ENCODE results near the gene SCAMP5. TPM values are rescaled to one million over a fixed set of nuclear protein-coding genes. Genes with fewer than 3 reads are reported as not detected.

The SCAMP5 gene
- polyA plus RNA-seq, 2 of the 4 experiments (the other 2 are of a cell fraction): 10.5 to 16.2 TPM

DNA sequence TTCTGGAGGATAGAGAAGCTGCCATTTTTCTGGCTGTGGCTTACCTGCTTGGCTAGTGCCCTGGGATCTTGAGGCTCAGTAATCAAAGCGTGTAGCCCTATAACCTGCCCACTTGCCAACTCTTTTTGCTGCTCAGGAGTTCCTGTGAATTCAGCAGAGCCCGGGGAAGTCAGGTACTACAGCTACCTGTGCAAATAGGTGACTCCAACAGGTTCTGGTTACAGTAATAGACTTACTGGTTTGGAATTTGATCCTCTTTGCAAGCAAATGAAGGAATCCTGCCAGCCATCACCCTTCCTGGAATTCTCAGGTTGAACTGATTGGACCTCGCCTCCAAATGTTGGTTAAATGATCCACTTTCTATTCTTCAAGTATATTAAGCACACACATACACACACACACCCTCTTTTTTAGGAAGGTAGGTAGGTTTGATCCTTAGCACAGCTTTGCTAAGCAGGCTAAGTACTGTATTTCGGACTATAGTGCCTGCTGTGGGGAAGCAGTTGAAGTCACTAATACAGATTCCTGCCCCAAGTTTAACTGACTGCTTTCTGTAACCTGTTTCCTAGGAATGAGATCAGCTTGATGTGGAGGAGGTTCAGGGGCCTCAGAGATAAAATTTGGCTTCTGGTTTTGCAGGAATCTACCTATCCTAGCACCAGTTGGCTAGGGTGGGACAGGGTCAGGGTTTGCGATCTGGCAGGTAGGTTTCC lies 30.3 kb downstream of the SCAMP5 start:
- ATAC-seq: no peak
- no peak for DNase-seq (ENCODE audit: low read depth in 1 of 2, low spot score in 1 of 2)
- Histone ChIP-seq H3K9me3 (no peaks in the 10 kb centered on the region), H3K4me2 (no peak overlapping the region), H3K4me3 (no peak overlapping the region), H3K4me1 (peaks cover 16% of the 10 kb centered on the region), H3K27ac (no peak overlapping the region)
- ChIA-PET CTCF (interaction anchor here (0.5 to 10.8 kb wide), 10 partner anchors 10 to 283 kb away, joined by 3 to 324 read pairs (median 6); partner anchors contain the start of gene C15orf39), POLR2A (interaction anchor here (0.5 kb wide), 1 partner anchor 131 kb away, joined by 3 read pairs; no protein-coding TSS in a partner anchor)
- no peak for FAIRE-seq
- TF ChIP-seq CEBPB (IDR thresholded peaks at IDR 0.05) (no peak), RFX5 (IDR thresholded peaks at IDR 0.05) (no peak), POLR2A (IDR thresholded peaks at IDR 0.05; ENCODE audit: low read length) (no peak), PHF8 (IDR thresholded peaks at IDR 0.05; ENCODE audit: borderline replicate concordance, low read depth) (no peak), EP300 (IDR thresholded peaks at IDR 0.05) (no peak), HOXB5 (CRISPR knock-in tag; IDR thresholded peaks at IDR 0.05) (no peak), RARB (CRISPR knock-in tag; IDR thresholded peaks at IDR 0.05) (no peak), ESRRA (IDR thresholded peaks at IDR 0.05; ENCODE audit: borderline replicate concordance, low read length) (no peak), RAD21 (conservative IDR thresholded peaks at IDR 0.05 in 1 of 2, IDR thresholded peaks at IDR 0.05 in 1 of 2) (no peak), HDAC2 (IDR thresholded peaks at IDR 0.05) (no peak), HOXB13 (CRISPR knock-in tag; IDR thresholded peaks at IDR 0.05; ENCODE audit: low read depth) (no peak), ZNF302 (CRISPR knock-in tag; IDR thresholded peaks at IDR 0.05) (no peak), FOSB (CRISPR knock-in tag; IDR thresholded peaks at IDR 0.05) (no peak), JUNB (IDR thresholded peaks at IDR 0.05) (no peak), NR3C1 (IDR thresholded peaks at IDR 0.05) (no peak), TFCP2L1 (CRISPR knock-in tag; IDR thresholded peaks at IDR 0.05) (no peak), ZC3H11A (IDR thresholded peaks at IDR 0.05) (no peak), MAZ (IDR thresholded peaks at IDR 0.05; ENCODE audit: borderline replicate concordance, low read depth, low read length) (no peak)
- TF ChIP-seq, protein P1, sequence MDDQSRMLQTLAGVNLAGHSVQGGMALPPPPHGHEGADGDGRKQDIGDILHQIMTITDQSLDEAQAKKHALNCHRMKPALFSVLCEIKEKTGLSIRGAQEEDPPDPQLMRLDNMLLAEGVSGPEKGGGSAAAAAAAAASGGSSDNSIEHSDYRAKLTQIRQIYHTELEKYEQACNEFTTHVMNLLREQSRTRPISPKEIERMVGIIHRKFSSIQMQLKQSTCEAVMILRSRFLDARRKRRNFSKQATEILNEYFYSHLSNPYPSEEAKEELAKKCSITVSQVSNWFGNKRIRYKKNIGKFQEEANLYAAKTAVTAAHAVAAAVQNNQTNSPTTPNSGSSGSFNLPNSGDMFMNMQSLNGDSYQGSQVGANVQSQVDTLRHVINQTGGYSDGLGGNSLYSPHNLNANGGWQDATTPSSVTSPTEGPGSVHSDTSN (IDR thresholded peaks at IDR 0.05): no peak
- 80% methylated on average over 5 of the region's 5 CpGs for WGBS (ENCODE audit: missing lambda C conversion rate)

- ATAC-seq (no peak), DNase-seq (ENCODE audit: low read depth in 1 of 2, low spot score in 1 of 2) (no peak), FAIRE-seq (no peak)
- 87% methylated on average over 7 of the region's 7 CpGs for WGBS (ENCODE audit: missing lambda C conversion rate)
- ChIA-PET CTCF (interaction anchor here (0.5 to 10.8 kb wide), 14 partner anchors 12 to 641 kb away, joined by 3 to 324 read pairs (median 3); partner anchors contain the start of genes C15orf39 and RPP25), POLR2A (interaction anchor here (1.6 kb wide), 1 partner anchor 174 kb away, joined by 5 read pairs; the partner anchor contains the start of gene C15orf39)
- TF ChIP-seq HOXA7 (CRISPR knock-in tag; IDR thresholded peaks at IDR 0.05) (no peak), EP300 (IDR thresholded peaks at IDR 0.05) (no peak), HEYL (CRISPR knock-in tag; IDR thresholded peaks at IDR 0.05) (no peak), TP53 (CRISPR knock-in tag; IDR thresholded peaks at IDR 0.05) (no peak), EHF (CRISPR knock-in tag; IDR thresholded peaks at IDR 0.05) (no peak), CHD2 (IDR thresholded peaks at IDR 0.05; ENCODE audit: low read length, partially characterized antibody) (no peak), FOXS1 (CRISPR knock-in tag; IDR thresholded peaks at IDR 0.05) (no peak), NFE2L2 (conservative IDR thresholded peaks at IDR 0.05; ENCODE audit: low read length) (no peak), POLR2AphosphoS2 (conservative IDR thresholded peaks at IDR 0.05; ENCODE audit: low read length) (no peak), HDAC2 (IDR thresholded peaks at IDR 0.05) (no peak), BHLHE40 (IDR thresholded peaks at IDR 0.05; ENCODE audit: low read depth, low read length) (no peak), RARB (CRISPR knock-in tag; IDR thresholded peaks at IDR 0.05) (no peak), EHMT2 (IDR thresholded peaks at IDR 0.05; ENCODE audit: low read depth) (no peak), CEBPB (IDR thresholded peaks at IDR 0.05) (no peak), TFCP2L1 (CRISPR knock-in tag; IDR thresholded peaks at IDR 0.05) (no peak)
- TF ChIP-seq, protein P2, sequence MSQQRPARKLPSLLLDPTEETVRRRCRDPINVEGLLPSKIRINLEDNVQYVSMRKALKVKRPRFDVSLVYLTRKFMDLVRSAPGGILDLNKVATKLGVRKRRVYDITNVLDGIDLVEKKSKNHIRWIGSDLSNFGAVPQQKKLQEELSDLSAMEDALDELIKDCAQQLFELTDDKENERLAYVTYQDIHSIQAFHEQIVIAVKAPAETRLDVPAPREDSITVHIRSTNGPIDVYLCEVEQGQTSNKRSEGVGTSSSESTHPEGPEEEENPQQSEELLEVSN (IDR thresholded peaks at IDR 0.05; ENCODE audit: borderline replicate concordance, low read depth): no peak
- TF ChIP-seq, protein P3, sequence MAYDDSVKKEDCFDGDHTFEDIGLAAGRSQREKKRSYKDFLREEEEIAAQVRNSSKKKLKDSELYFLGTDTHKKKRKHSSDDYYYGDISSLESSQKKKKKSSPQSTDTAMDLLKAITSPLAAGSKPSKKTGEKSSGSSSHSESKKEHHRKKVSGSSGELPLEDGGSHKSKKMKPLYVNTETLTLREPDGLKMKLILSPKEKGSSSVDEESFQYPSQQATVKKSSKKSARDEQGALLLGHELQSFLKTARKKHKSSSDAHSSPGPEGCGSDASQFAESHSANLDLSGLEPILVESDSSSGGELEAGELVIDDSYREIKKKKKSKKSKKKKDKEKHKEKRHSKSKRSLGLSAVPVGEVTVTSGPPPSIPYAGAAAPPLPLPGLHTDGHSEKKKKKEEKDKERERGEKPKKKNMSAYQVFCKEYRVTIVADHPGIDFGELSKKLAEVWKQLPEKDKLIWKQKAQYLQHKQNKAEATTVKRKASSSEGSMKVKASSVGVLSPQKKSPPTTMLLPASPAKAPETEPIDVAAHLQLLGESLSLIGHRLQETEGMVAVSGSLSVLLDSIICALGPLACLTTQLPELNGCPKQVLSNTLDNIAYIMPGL (CRISPR knock-in tag; IDR thresholded peaks at IDR 0.05; ENCODE audit: borderline replicate concordance): no peak
- TF ChIP-seq, protein P4, sequence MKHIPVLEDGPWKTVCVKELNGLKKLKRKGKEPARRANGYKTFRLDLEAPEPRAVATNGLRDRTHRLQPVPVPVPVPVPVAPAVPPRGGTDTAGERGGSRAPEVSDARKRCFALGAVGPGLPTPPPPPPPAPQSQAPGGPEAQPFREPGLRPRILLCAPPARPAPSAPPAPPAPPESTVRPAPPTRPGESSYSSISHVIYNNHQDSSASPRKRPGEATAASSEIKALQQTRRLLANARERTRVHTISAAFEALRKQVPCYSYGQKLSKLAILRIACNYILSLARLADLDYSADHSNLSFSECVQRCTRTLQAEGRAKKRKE (CRISPR knock-in tag; IDR thresholded peaks at IDR 0.05; ENCODE audit: low read depth): no peak
- Histone ChIP-seq H3K9me3 (no peaks in the 10 kb centered on the region), H3K27ac (no peak overlapping the region), H3K4me2 (no peak overlapping the region), H3K4me1 (peaks cover 28% of the 10 kb centered on the region), H3K4me3 (no peak overlapping the region)
Observed at GRCh38 chr15:75027551-75027950, 32.2 kb downstream of the SCAMP5 start.

All from A549 (cell line).